Fibroblast of pulmonary artery (primary cell): Measurements from ENCODE around the gene CDC42BPA.
"Not testable (repeated sequence)": the region's sequence is repeated elsewhere in the genome, so short reads cannot be mapped to it uniquely, and the experiment has no call there.

ENCODE experiments used
- DNase-seq: peaks from one replicate; pipeline ENCODE4 v3.0.0-alpha.2; 2010; ENCODE audit warnings: low read depth
- H3K4me3 ChIP-seq: replicated peaks from 2 replicates; pipeline ENCODE4 v1.5.1; 2011; ENCODE audit warnings: low read depth, mild to moderate bottlenecking, control low read depth, low read length, moderate library complexity
- CTCF ChIP-seq: IDR thresholded peaks from 2 replicates; pipeline ENCODE4 v1.5.1; 2011; ENCODE audit warnings: mild to moderate bottlenecking, control low read depth, low read length, inconsistent platforms; ENCODE audit errors: missing control alignments

CDC42BPA gene

DNA sequence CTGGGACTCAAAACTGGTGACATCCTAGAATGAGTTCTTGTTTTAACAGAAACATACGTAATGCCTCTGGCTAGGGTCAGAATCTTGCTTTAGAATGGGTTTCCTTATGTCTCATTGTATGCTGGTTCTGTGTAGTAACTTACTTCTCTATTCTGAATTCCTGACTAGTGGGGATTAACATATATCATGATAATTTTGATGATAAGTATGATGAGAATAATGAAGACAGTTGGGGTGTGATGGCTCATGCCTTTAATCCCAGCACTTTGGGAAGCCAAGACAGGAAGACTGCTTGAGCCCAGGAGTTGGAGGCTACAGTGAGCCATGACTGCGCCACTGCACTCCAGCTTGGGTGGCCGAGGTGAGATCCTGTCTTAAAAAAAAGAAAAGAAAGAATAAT, 31.7 kb upstream of the CDC42BPA start:
- no peak overlapping the region for H3K4me3 ChIP-seq
- DNase-seq: no peak
- TF ChIP-seq CTCF: no peak

DNA sequence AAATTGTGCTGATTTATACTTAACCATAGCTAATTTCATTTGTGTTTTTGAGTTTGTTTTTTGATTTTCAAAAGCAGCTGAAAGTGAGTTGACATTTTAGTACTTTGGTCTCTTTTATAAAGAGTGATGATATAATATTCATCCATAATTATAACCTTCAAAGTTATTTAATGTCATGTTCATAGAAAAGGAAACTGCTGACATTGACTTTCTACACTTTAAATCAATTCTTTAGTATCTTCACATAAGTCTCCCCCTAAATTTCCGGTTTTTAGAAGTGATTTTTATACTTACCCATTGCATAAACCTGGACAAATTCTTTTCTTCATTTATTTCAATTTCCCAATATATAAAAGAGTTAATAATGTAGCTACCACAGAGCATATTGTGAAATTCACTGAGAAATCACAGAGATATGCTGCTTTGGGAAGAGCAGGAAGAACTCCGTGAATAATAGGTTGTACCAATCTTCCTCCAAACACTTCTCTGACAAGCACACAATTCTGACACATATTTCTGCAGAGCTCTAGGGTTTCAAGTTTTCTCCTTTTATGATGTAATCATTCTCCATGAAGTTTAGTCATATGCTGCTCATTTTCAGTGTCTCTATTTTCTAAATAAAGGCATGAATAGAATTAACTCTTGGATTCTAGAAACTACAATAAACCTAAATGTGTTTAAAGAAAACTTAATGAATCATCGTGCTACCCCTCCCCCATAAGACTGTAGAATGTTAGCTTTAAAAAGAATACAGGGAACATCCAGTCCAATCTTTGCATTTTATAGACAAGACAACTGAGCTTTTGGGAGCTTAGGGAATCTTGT, 25.6 kb upstream of the CDC42BPA start:
- peak; percentile 95 for DNase-seq
- no peak overlapping the region for H3K4me3 ChIP-seq
- TF ChIP-seq CTCF: no peak

GRCh38 chr1:227343206-227343605, 24.9 kb upstream of the CDC42BPA start:
- no peak for TF ChIP-seq CTCF
- peak; percentile 11 for DNase-seq

DNA sequence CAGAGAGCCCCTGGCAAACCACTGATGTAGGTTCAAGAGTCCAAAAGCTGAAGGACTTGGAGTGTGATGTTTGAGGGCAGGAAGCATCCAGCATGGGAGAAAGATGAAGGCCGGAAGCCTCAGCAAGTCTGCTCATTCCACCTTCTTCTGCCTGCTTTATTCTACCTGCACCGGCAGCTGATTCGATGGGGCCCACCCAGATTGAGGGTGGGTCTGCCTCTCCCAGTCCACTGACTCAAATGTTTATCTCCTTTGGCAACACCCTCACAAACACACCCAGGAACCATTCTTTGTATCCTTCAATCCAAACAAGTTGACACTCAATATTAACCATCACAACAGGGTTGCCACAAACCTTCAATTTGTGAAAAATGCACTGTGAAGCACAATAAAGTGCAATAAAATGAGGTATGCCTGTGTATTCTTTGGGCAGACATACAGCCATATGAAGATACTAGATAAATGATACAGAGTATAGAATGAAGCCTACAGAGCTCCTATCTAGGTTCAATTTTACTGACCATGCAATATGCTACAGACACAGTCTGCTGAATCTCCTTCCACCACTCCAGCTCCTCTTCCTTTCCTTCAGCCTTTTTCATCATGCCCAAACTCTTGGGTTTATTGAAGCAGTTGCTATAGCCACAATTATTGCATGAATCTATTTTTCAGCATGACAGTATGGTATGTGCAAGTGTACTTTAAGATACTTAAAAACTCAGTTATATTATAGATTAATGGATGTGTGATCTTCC, 24.0 kb upstream of the CDC42BPA start:
- TF ChIP-seq CTCF: no peak
- DNase-seq: no peak
- no peak overlapping the region for H3K4me3 ChIP-seq

More at GRCh38 chr1:227343206-227343605, 24.9 kb upstream of the CDC42BPA start:
- no peak overlapping the region for H3K4me3 ChIP-seq

DNA sequence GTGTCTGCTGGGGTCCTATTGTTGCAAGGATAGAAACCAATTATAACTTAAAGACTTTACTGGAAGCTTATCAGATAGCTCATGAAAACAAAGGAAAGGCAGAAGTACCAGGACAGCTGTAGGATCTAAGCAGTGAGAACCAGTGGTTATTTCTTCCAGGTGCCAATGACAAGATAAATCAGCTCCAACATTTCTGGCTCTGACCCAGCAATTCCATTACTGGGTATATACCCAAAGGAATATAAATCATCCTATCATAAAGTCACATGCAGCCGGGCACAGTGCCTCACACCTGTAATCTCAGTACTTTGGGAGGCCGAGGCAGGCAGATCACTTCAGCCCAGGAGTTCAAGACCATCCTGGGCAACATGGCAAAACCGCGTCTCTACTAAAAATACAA, 17.8 kb upstream of the CDC42BPA start:
- not testable (repeated sequence) for DNase-seq, H3K4me3 ChIP-seq

- no peak for DNase-seq
- TF ChIP-seq CTCF: no peak
- no peak overlapping the region for H3K4me3 ChIP-seq
These were observed 17.1 kb upstream of the CDC42BPA start for GRCh38 chr1:227335242-227336020.

- DNase-seq: no peak
- H3K4me3 ChIP-seq: no peak overlapping the region
- TF ChIP-seq CTCF: no peak
These were observed 15.1 kb upstream of the CDC42BPA start for GRCh38 chr1:227333423-227333822.
